Gastroesophageal sphincter (tissue), 3 donors: ENCODE data around the gene MYOT.

Experiments
- CTCF ChIP-seq, 4 experiments: fragments of 200-600 bp in 2 of 4; fragments of 450-650 bp in 2 of 4; sonication (generic) in 1 of 4; IDR thresholded peaks; one replicate each; pipeline ENCODE4 v1.5.1; 2017 to 2019; ENCODE audit warnings: antibody characterized with exemption in 4 of 4, mild to moderate bottlenecking in 2 of 4, moderate library complexity in 2 of 4
- POLR2A ChIP-seq, 2 donors: fragments of 450-650 bp; IDR thresholded peaks; one replicate each; pipeline ENCODE4 v1.6.1; 2017; ENCODE audit warnings: antibody characterized with exemption in 2 of 2, mild to moderate bottlenecking in 2 of 2, moderate library complexity in 1 of 2

DNA sequence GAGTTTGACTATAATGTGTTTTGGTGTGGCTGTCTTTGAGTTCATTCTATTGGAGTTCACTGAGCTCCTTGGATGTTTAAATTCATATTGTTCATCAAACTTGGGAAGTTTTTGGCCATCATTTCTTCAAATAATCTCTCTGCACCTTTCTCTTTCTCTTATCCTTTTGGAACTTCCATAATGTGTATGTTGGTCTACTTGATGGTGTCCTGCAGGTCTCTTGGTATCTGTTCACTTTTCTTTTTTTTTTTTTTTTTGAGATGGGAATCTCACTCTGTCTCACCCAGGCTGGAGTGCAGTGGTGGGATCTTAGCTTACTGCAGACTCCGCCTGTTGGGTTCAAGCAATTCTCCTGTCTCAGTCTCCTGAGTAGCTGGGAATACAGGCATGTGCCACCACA is 49.3 kb downstream of the MYOT start:
- TF ChIP-seq CTCF (IDR thresholded peaks at IDR 0.05): no peak
- TF ChIP-seq POLR2A (IDR thresholded peaks at IDR 0.05): no peak
